ENCODE measurements around the gene FKBP15.
A peak's percentile ranks its signal among the peaks of the same experiment; 100 is the strongest.
"Not testable (repeated sequence)": the region's sequence is repeated elsewhere in the genome, so short reads cannot be mapped to it uniquely, and the experiment has no call there.

The FKBP15 gene

DNA sequence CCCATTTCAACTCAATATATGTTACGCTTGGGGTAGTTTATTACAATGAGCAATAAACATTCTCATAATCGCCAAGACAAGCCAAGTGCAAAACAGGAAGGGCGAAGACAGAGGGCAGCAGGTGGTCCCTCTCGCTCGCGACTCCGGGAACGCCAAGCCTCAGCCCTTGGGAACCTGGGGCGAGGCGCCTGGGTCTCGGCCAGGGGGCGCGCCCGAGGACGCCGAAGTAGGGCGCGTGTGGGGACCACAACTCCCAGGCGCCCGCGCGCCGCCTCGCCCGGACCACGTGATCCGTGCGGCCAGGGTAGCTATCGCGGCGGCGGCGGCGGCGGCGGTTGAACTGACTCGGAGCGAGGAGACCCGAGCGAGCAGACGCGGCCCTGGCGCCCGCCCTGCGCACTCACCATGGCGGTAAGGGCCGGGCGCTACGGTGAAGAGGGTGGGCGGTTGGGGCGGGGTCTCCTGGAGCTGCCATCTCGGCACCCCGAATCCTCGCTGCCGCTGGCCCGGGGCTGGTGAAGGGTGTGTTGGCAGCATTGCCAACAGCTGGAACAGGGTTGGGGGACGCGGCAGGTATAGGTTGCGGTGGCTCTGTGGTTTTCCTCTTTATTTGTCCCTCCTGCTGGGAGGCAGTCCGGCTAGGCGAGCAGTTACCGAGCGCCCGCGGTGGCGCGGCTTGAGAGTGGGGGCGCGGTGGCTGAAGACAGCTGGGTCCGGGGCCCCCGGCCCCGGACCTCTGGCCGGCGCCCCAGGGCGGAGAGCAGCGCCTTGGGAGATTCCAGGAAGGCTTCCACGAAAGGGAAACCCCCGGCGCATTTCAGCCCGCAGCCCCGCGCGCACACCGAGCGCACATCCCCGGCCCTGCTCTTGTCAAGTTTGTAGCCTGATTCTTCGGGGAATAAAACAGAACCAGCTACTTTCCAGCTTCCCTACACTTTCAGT, 70.1 kb downstream of the FKBP15 start, which contains the start of gene SLC31A2:
Gene SLC31A2 (plus strand): TSS at position 338 of the 942 bp plus-strand sequence. CDS start 68 bp downstream, at position 406.
- DNase-seq: peak; percentile 36 to 95 (median 81)

GRCh38 chr9:113149561-113149960, 71.5 kb downstream of the FKBP15 start:
- not testable (repeated sequence) for DNase-seq

DNA sequence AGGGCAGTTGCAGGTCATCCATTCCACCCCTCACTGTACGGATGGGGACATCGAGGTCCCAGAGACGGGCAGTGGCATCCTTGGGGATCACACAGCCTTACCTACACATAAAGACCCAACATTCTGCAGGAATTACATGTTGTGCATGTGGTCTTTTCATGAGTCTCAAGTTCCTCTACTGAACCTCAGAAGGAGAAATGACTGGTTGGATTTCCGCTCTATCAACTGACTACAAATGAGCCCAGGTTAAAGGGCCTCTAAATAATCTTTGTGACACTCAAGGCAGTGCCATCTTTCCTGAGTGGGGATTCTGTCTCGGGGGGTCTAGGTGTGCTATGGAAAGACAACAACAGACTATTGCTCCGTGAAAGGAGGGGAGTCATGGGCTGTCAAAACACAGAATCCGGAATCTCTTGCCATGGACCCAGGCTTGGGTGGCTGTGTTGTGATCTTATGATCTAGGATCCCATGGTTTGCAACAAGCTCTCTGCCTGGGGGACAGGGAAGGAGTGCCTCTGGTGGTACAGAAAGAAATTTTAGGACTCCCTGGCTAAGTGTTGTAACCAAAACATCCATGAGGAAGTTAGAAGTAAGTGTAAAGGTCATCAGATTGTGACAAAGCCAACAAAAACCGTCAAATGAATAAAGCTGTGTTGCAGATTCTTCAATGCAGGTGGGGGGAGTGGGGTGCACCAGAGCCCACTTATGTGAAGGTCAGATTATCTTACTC, 72.1 kb downstream of the FKBP15 start:
- no peak for DNase-seq

DNA sequence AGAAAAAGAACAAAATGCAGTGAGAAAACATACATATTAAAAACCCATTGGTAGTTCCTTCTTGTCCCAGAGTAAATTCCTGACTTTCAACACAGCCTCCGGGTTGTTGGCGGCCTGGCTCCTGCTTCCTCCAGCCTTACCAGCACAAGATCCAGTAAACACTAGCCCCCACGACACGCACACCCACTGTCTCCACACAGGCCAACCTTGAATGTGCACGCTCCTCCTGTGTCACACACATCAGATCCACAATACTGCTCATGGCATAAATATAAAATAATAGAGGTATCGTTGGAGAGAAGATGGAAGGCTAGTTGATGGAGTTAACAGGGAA, 72.7 kb downstream of the FKBP15 start:
- DNase-seq: no peak

- peak in 2 of 51 donors; percentile 11 to 21 for DNase-seq
These were observed 77.4 kb downstream of the FKBP15 start for GRCh38 chr9:113143432-113144227.

- not testable (repeated sequence) for DNase-seq
These were observed 80.2 kb downstream of the FKBP15 start for GRCh38 chr9:113140896-113141295.

DNA sequence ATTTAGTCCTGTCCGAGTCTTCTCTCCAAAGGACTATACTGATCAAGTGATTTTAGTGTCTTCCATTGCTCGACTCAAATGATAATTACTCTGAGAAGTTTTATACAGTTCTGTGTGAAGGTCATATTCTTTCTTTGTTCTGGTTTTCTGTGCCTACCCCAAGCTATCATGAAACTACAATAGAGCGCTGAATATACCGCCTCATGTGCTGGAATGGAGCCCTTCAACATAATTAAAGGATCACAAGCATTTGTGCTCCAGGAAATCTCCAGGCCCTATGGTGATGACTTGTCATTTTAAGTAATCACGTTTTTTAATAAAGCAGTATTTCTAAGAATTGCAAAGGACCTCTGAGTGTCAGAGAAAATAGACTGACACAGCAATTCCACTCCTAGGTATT, 81.1 kb downstream of the FKBP15 start:
- DNase-seq: peak in 1 of 51 donors; percentile 81

- DNase-seq: peak in 42 of 51 donors; percentile 9 to 94 (median 73)
These were observed 81.8 kb downstream of the FKBP15 start for GRCh38 chr9:113139225-113139829.

DNA sequence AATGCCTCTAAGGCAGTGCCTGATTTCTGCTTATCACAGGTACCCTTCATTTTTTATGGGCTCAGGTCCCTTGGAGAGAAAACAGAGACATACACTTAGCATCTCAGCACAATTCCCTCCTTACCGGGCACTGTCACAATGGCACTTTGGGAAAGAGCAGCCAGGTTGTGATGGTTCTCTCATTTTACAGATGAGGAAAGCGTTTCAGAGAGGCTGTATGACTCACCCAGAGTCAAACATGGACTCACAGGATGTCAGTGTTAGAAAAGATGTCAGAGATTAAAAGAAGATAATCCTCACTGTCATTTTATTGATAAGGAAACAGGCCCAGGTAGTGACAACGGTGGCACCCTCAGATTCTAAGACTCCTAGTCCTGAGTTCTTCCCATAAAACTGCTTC, 82.3 kb downstream of the FKBP15 start:
- peak in 1 of 51 donors; percentile 39 for DNase-seq

DNA sequence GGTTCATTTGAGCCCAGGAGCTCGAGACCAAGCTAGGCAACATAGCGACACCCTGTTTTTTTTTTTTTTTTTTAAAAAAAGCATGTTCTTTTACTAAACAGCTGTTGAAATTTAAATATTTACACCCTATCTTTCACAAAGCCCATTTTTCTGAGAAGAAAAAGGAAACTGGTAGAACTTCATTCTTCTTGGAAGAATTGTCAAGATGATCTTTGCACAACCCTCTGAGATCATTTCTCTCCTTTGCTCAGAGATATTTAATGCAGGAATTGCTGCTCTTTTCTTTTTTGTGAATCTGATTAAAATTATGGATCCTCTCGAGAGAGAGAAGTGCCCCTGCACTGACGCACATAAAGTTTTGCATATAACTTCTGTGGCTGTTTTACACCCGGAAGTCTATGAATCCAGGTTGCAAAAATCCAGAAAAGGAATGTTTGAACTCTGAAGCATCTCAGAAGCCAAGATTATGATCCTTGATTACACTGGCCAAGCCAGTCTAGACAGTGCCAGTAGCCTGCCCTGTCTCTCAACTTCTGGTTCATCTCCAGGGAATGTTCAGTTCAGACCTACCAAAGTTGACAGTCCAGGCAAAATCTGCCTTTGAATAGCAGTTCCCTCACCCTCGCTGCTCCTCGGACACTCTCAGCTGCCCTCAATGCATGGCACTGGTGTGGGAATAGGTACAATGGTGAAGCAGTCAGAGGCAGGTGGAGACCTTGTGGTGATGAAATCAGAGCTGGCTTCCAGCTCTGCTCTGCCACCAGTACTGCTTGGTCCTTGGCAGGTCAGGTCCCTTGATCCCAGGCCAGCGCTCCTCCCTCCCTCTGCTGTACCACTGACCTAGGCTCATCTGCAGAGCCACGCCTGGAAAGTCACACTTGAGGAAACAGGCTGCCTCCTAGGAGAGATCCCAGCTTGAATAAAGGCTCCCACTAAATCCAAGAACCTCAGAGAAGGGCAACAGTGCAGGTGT, 83.6 kb downstream of the FKBP15 start:
- DNase-seq: no peak

- DNase-seq: peak in 1 of 51 donors; percentile 48
These were observed 89.4 kb downstream of the FKBP15 start for GRCh38 chr9:113131689-113132151.

DNA sequence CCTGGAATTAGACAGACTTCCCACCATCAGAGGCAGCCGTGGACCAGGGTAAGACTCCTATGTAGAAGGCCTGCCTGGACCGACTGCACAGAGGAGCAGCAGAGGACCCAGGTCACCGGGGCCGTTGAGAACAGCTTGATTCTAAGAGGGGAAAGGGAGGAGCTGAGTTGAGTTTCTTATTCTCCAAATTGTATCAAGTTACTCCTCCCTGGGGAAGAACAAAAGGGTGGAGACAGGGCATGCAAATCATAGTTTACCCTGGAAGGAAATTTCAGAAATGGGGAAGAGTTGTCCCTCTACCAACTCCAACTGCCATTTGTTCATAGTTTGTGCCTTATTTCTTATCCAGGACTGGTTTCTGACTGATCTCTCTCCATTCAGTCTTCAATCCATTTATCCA, 91.2 kb downstream of the FKBP15 start:
- no peak for DNase-seq

DNA sequence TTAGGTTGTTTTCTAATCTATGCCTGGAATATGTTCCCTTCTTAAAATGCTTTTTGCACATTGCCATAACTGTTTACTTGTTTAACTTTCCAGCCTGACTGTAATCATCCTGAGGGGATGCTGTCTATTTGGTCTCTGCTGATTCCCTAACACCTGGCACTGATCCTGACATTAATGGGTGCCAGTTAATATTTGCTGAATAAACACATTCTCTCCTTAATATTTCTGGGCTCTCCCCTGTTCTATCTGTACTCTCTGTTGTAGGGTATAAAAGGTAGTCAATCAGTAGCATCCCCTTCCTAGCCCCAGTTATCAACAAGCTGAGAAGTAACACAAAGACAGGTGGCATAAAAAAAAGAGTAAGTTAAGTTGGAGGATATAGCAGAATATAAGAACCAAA, 91.6 kb downstream of the FKBP15 start:
- DNase-seq: no peak

DNA sequence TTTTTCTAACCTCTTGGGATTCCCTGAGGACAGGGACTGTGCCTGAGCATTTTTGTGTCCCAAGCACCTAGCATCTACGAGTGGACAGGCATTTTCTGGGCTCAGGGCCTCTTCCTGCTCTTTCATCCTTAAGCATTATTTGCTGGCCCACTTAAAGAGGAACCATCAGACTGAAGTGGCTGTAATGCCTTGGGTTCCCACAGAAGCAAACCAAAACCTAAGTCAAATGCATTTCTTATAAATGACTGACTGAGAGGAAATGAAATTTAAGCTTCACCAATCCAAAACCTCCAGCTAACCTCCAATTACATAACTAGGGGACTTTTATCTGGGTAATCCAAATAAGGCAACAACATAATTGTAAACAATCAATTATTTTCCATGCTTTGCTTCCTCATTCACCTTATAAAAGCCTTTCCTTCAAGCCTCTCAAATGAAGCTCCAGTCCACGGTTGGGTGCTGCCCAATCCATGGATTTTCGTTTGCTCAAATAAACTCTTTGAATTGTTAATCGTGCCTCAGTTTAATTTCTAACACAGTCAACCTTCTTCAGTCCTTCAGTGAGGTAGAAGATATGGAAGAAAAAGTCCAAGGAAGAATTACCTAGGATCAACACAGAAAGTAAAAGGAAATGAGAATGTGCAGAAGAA, 95.6 kb downstream of the FKBP15 start:
- DNase-seq: no peak

DNA sequence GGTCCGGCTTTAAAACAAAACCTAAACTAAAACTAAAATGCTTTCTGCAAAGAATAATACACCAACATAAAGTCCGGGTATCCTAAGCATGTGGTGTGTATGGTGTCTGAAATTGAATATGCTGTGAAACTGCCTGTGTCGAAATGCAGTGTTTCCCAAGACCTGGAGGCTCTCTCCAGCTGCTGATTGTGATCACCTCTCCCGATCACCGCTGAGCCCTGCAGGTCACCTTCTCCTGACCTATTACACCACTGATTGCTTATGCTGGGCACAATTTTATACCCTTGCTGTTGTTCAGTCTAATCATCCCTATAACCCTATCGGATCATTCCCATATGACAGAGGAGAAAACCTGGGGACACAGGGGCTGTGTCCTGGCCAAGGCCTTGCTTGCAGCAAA, 102.2 kb downstream of the FKBP15 start:
- DNase-seq: not testable (repeated sequence)
